WTC11 (cell line): ENCODE results near the gene INSC.

Experiments used
- ELF4 ChIP-seq: sonication (generic); formaldehyde crosslinking; IDR thresholded peaks from 2 replicates; pipeline ENCODE4 v1.8.1; 2022; ENCODE audit warnings: low read depth, mild to moderate bottlenecking, moderate library complexity, missing genetic modification reagents
- FOXK1 ChIP-seq: sonication (generic); formaldehyde crosslinking; IDR thresholded peaks from 2 replicates; pipeline ENCODE4 v1.8.0; 2022; ENCODE audit warnings: mild to moderate bottlenecking, moderate library complexity, missing genetic modification reagents
- HMGXB4 ChIP-seq: sonication (generic); formaldehyde crosslinking; IDR thresholded peaks from 2 replicates; pipeline ENCODE4 v1.8.1; 2023; ENCODE audit warnings: mild to moderate bottlenecking, moderate library complexity, missing genetic modification reagents
- MAX ChIP-seq: sonication (generic); formaldehyde crosslinking; IDR thresholded peaks from 2 replicates; pipeline ENCODE4 v1.8.0; 2022; ENCODE audit warnings: mild to moderate bottlenecking, missing genetic modification reagents
- TF ChIP-seq, protein P1 (sequence below): sonication (generic); formaldehyde crosslinking; IDR thresholded peaks from 2 replicates; pipeline ENCODE4 v1.8.0; 2023; ENCODE audit warnings: mild to moderate bottlenecking, missing genetic modification reagents
- TF ChIP-seq, protein P2 (sequence below): fragments of 200-600 bp; IDR thresholded peaks from 2 replicates; pipeline ENCODE4 v1.8.0; 2022; ENCODE audit warnings: antibody characterized with exemption

GRCh38 chr11:15171956-15172355 is 57.2 kb downstream of the INSC start:
- TF ChIP-seq, protein P1, sequence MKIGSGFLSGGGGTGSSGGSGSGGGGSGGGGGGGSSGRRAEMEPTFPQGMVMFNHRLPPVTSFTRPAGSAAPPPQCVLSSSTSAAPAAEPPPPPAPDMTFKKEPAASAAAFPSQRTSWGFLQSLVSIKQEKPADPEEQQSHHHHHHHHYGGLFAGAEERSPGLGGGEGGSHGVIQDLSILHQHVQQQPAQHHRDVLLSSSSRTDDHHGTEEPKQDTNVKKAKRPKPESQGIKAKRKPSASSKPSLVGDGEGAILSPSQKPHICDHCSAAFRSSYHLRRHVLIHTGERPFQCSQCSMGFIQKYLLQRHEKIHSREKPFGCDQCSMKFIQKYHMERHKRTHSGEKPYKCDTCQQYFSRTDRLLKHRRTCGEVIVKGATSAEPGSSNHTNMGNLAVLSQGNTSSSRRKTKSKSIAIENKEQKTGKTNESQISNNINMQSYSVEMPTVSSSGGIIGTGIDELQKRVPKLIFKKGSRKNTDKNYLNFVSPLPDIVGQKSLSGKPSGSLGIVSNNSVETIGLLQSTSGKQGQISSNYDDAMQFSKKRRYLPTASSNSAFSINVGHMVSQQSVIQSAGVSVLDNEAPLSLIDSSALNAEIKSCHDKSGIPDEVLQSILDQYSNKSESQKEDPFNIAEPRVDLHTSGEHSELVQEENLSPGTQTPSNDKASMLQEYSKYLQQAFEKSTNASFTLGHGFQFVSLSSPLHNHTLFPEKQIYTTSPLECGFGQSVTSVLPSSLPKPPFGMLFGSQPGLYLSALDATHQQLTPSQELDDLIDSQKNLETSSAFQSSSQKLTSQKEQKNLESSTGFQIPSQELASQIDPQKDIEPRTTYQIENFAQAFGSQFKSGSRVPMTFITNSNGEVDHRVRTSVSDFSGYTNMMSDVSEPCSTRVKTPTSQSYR (CRISPR knock-in tag): no peak
- TF ChIP-seq, protein P2, sequence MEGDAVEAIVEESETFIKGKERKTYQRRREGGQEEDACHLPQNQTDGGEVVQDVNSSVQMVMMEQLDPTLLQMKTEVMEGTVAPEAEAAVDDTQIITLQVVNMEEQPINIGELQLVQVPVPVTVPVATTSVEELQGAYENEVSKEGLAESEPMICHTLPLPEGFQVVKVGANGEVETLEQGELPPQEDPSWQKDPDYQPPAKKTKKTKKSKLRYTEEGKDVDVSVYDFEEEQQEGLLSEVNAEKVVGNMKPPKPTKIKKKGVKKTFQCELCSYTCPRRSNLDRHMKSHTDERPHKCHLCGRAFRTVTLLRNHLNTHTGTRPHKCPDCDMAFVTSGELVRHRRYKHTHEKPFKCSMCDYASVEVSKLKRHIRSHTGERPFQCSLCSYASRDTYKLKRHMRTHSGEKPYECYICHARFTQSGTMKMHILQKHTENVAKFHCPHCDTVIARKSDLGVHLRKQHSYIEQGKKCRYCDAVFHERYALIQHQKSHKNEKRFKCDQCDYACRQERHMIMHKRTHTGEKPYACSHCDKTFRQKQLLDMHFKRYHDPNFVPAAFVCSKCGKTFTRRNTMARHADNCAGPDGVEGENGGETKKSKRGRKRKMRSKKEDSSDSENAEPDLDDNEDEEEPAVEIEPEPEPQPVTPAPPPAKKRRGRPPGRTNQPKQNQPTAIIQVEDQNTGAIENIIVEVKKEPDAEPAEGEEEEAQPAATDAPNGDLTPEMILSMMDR: no peak
- no peak for TF ChIP-seq ELF4 (CRISPR knock-in tag)
- no peak for TF ChIP-seq MAX (CRISPR knock-in tag)
- no peak for TF ChIP-seq FOXK1 (CRISPR knock-in tag)
- TF ChIP-seq HMGXB4 (CRISPR knock-in tag): no peak
